ENCODE results near the gene ZNF354B.
"Not testable (repeated sequence)": the region's sequence is repeated elsewhere in the genome, so short reads cannot be mapped to it uniquely, and the experiment has no call there.

The ZNF354B gene

GRCh38 chr5:178883115-178883694 is 23.5 kb downstream of the ZNF354B start:
- DNase-seq (ENCODE audit: low read depth in 2 of 2, low spot score in 1 of 2), result not testable (repeated sequence)

- DNase-seq (ENCODE audit: low read depth in 2 of 2, low spot score in 1 of 2), result no peak
These were observed 24.2 kb downstream of the ZNF354B start for GRCh38 chr5:178883815-178884430.

GRCh38 chr5:178895615-178896571 is 36.1 kb downstream of the ZNF354B start, which contains the start of gene ZFP2:
ZFP2 (plus strand) TSS chr5:178895913; CDS start chr5:178931314, 35,401 bp downstream.
- DNase-seq (ENCODE audit: low read depth in 2 of 2, low spot score in 1 of 2), result no peak

DNA sequence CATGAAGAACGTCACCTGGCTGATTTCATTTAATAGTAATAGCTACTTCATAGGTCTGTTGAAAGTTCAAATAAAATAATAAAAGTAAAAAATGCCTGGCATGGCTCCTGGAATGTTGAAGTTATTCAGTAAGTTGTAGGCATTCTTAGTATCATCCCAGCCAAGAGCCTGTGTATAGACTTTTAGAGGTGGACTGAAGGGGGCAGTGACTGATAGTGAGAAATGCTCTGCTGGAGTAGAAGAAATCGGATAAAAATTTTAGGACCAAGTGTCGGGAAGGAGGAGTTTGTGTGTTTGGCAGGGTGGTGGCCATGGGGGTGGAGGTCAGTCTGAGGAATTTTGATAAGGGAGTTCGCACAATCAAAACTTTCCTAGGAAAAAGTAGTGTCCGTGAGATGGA is 39.5 kb downstream of the ZNF354B start:
- DNase-seq (ENCODE audit: low read depth in 2 of 2, low spot score in 1 of 2), result no peak

DNA sequence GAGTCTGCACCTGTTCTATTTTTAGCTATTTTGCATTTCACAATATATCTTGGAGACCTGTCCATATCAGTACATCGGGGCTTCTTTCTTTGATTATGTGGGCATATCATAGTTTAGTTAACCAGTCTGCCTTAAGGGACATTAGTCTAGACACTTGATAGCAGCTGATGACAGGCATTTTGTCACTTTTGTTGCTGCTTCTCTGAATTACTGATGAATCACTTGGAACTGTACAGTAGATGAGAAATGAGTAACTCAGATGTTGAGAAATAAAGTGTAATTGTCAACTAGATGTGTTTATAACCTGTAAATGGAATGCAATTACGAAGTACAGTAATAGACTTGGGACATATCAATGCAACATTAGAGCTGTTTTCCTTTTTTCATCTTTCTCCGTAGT is 43.1 kb downstream of the ZNF354B start:
- DNase-seq (ENCODE audit: low read depth in 2 of 2, low spot score in 1 of 2), result no peak

GRCh38 chr5:178931846-178932760 is 72.3 kb downstream of the ZNF354B start:
- DNase-seq (ENCODE audit: low read depth in 2 of 2, low spot score in 1 of 2), result no peak
